NCI-H2227 (cell line): ENCODE results near the gene AHI1.

Experiments
- DNase-seq: peaks from one replicate; lab custom pipeline; 2025; ENCODE audit not compliant: unreplicated experiment; lab: John Stamatoyannopoulos, UW

AHI1 gene

GRCh38 chr6:135304883-135305282 is 192.7 kb downstream of the AHI1 start:
- no peak for DNase-seq

DNA sequence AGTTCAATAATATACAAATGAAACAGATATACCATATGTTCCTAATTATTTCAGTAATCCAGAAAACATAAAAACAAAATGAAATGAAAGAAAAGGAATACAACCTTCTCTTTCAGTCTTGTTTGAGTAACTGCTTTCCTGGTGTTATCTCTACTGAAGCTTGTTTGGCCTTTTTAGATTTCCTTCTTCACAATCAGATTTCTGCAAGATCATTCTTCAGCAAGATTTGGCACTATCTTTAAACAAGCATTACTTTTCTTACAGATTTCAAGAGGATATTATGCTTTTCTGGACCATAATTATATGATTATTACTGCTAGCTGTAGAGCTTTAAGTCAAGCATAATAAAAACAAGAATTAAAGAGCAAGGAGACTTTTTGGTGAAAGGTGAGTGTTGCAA is 196.2 kb downstream of the AHI1 start:
- DNase-seq: no peak

- DNase-seq: no peak
Observed at GRCh38 chr6:135300576-135300975, 197.0 kb downstream of the AHI1 start.

GRCh38 chr6:135299256-135299655 is 198.3 kb downstream of the AHI1 start:
- DNase-seq: no peak

- no peak for DNase-seq
Observed at GRCh38 chr6:135298455-135298854, 199.1 kb downstream of the AHI1 start.

DNA sequence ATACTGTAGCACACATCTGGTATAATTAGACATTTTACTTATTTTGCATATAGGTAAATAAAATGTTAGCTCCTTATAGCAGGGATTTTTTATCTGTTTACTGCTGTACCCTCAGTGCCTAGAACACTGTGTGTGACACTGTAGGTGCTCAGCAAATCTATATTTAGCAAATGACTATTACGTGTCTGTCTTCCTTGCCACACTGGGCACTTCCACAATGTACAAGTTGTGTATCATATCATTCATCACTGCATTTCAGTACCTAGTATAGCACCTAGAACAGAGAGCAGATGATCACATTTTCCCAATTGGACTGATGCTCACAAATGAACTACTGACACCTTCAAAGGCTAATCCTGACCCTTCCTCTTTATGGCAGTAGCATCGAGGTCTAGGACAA is 200.8 kb downstream of the AHI1 start:
- no peak for DNase-seq

GRCh38 chr6:135295085-135295484 is 202.5 kb downstream of the AHI1 start:
- DNase-seq: no peak

GRCh38 chr6:135291288-135292076 is 206.1 kb downstream of the AHI1 start:
- DNase-seq: no peak

DNA sequence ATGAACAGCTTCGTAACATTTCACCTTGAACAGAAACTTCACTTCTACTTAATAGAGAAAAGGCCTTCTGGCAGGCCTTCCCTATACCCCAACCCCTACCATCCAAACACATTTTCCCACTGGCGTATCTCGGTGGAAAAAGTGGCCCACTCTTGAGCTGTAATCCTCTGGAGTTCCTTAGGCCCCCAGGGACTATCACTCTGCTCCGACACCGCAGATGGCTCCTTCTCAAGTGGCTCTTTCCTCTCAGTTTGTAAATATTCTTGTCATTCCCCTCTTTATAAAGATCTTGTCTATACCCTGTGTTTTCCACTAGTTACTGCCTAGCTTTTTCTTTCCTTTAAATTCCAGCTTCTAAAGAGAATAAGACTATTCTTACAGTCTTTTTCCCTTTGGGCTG is 207.7 kb downstream of the AHI1 start:
- DNase-seq: no peak

GRCh38 chr6:135286962-135287538 is 210.5 kb downstream of the AHI1 start:
- DNase-seq: no peak

- no peak for DNase-seq
Observed at GRCh38 chr6:135285165-135285564, 212.4 kb downstream of the AHI1 start.

DNA sequence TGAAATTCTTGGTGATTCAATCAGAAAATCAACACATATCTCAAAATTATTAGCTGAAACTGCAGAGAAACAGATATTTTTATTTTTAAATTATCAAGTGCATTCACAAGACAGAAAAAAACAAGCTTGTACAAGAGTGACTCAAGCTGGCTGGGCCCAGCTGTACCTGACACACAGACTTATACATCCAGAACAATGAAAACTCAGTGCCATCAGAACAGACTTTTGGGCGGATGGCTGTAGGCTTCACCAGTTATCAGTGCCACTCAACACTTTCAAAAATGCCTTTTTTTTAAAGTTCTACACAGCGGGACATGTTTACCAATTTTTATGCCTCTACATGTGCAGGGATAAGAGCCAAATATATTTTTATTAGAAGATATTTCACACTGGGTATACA is 213.6 kb downstream of the AHI1 start:
- DNase-seq: no peak

- no peak for DNase-seq
Observed at GRCh38 chr6:135282395-135282794, 215.1 kb downstream of the AHI1 start.

DNA sequence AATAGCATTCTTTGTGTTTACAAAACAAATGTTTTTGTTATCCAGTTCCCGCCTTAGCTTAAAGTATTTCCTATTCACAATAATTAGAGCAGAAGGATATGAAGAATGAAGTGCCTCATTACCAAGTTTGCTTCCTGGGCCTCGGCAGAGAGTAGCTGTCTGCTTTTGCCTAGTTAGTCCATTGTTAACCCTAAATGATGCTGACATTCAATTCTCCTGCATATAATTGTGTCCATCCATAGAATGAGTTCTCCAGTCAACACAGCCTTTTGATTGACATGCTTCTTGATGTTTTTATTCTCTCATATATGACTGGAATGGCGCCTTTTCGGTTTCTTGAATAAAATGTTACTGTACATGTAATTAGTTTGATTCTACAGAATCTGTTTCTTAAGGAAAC is 215.6 kb downstream of the AHI1 start:
- no peak for DNase-seq

DNA sequence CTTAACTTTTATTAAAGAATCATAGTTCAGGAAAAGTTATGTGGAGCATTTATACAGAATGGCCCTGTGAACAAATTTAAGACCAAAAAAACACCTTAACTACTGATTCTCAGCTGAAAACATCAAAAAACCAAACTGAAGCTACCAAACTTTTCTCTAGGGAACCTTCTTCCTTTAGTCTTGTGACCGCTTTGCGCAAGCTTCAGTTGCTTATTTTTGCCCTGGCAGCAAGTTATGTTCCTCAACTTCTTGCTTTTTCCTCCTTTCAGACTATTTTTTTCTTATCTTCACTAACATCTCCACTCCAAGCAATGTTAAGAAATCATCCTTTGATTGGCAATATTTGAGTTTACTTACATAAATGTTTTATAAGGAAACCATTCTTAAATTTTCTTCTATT is 216.3 kb downstream of the AHI1 start:
- DNase-seq: no peak

DNA sequence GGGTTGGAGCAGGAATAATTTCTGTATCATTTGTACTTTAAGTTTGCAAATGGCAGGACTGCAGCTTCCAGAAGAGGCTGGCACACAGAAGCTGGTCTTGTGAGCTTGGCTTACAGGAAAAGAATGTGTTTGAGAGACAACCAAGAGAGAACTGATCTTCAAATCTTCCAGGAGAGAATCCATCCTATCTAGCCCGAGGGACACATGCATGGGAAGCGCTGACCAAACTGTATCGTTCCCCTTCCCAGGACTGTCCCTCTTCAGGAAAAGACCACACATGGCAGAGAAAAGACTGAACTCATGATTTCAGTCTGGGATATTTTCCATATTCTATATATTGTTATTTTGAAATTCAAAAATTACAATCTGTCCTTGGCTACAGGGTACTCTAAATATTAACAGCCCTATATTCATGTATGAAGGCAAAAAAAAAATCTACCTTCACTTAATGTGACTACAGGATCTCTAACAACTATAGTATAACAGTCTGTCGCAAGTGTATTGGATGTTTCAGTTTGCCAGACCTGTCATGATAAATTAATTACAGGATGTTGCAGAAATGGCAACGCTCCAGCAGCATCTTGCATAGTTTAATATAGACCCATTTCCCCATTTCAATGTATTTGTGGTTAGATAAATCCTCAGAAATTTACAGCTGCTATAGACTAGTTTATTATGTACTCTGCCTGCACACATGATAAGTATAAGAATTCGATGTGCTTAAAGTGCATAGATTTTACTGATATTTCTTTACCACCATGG is 217.0 kb downstream of the AHI1 start:
- no peak for DNase-seq

- DNase-seq: no peak
Observed at GRCh38 chr6:135277422-135277821, 220.1 kb downstream of the AHI1 start.

GRCh38 chr6:135274561-135275293 is 222.8 kb downstream of the AHI1 start:
- no peak for DNase-seq

GRCh38 chr6:135271626-135272025 is 225.9 kb downstream of the AHI1 start:
- DNase-seq: no peak

DNA sequence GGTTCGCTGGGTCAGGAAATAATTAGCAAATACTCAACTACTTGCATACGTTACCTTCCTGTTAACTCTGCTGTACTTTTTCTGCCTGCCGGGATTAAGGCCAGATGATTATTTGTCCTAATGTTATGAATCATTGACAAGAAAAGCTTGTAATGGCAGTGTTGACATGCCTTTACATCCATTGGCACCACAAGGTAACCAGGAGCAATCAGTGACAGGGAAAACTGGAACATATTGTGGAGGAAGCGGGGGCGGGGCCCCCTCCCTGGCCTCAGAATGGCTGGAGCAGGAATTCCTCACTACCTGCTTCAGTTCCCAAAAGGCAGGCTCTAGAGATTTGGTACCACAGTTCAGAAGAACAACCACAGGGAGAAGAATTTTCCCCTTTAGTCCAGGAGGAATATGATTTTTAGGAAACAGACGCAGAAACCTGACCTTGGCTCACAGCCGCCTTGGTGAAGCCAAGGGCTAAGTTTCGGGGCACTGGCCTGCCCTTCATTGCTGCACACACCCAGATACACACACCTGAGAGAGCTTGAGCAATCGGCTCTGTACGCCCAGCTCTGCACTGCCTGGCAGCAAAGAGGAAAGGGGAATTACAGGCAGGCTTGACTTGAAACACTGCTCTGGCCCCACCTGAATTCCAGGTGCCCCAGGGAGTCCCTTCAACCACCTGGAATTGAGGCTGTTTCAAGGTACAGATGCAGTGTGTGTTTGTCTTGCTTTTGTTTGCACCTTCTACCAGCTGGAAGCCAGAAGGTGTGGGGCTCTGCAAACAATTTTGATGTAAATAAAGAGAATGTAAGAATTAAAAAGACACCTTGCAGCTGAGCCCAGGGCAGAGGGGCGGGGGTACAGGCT is 226.6 kb downstream of the AHI1 start:
- DNase-seq: no peak

GRCh38 chr6:135269481-135269891 is 228.1 kb downstream of the AHI1 start:
- no peak for DNase-seq
